Colonic mucosa (tissue), 4 donors: ENCODE data around the gene SCMH1. TPM values are rescaled to one million over a fixed set of nuclear protein-coding genes. Genes with fewer than 3 reads are reported as not detected.

Experiments
- DNase-seq: peaks from one replicate; pipeline ENCODE4 v3.0.0-alpha.2; 2020
- H3K27ac ChIP-seq: fragments of 200-600 bp; one replicate; pipeline ENCODE4 v1.8.0; 2021
- H3K27me3 ChIP-seq: fragments of 200-600 bp; one replicate; pipeline ENCODE4 v1.8.0; 2021
- H3K36me3 ChIP-seq: fragments of 200-600 bp; one replicate; pipeline ENCODE4 v1.8.0; 2021
- H3K4me1 ChIP-seq: fragments of 200-600 bp; one replicate; pipeline ENCODE4 v1.8.0; 2021; ENCODE audit warnings: mild to moderate bottlenecking
- H3K4me3 ChIP-seq: fragments of 200-600 bp; one replicate; pipeline ENCODE4 v1.8.0; 2021
- H3K9ac ChIP-seq, 2 donors: one replicate each; pipeline ENCODE4 v1.7.0; 2013; ENCODE audit warnings: control low read depth in 2 of 2, low read depth in 2 of 2, low read length in 2 of 2
- H3K9me3 ChIP-seq: fragments of 200-600 bp; one replicate; pipeline ENCODE4 v1.8.0; 2021
- intact Hi-C: fragments of 100-400 bp; cut with DNase I; formaldehyde crosslinking; loops from one replicate; pipeline ENCODE4 v1.14.1; 2022
- total RNA-seq, 2 donors: library from RNA; stranded (reverse); fragmentation: NEBNext Ultra II Directional in 1 of 2; extraction: Animal tissue kit (Norgen Biotek cat#: 25700) in 1 of 2; gene quantifications; one replicate each; pipeline ENCODE4 v1.2.1, GENCODE V29; 2021
- TF ChIP-seq, protein P1 (sequence below): fragments of 200-600 bp; IDR thresholded peaks from one replicate; pipeline ENCODE4 v1.8.0; 2022; ENCODE audit warnings: antibody characterized with exemption, mild to moderate bottlenecking
- donor health status: healthy.
- donor health status: DM: no; HTN: no; CAD: no.
- donor health status: DM: no; HTN: no; CAD: no.

SCMH1 gene
- total RNA-seq = 10 to 100 TPM; 26.3 to 32.7 TPM

DNA sequence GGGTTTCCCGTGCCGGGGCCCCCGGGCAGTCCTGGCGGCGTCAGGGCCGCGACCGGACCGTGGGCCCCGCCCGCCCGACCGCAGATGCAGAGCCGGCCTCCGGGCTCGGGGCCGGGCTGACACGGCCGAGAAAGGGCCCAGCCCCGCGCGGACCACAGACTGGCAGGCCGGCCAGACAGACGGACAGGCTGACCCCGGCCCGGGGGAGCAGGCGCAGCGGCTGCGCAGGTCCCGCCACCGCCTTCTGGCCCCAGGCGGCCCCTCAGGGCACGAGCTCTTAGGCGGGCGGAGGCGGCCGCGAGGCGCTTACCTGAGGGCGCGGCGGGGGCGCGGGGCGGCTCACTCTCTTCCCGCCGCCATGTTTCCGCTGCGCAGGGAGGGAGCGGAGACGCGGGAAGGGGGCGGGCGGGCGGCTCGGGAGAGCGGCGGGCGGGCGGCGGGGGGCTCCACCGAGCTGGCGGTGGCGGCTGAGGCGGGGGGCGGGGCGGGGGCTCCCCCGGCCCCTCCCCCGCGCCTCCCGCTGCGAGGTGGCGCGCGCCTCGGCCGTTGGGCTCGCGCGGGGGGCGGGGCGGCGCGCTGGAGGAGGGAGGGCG, at the start of gene SCMH1:
SCMH1 (minus strand) TSS at position 558 of the 593 bp plus-strand sequence. CDS start 56,173 bp downstream, outside the sequence.
- no peaks in the 10 kb centered on the region for H3K9me3 ChIP-seq
- TF ChIP-seq, protein P1, sequence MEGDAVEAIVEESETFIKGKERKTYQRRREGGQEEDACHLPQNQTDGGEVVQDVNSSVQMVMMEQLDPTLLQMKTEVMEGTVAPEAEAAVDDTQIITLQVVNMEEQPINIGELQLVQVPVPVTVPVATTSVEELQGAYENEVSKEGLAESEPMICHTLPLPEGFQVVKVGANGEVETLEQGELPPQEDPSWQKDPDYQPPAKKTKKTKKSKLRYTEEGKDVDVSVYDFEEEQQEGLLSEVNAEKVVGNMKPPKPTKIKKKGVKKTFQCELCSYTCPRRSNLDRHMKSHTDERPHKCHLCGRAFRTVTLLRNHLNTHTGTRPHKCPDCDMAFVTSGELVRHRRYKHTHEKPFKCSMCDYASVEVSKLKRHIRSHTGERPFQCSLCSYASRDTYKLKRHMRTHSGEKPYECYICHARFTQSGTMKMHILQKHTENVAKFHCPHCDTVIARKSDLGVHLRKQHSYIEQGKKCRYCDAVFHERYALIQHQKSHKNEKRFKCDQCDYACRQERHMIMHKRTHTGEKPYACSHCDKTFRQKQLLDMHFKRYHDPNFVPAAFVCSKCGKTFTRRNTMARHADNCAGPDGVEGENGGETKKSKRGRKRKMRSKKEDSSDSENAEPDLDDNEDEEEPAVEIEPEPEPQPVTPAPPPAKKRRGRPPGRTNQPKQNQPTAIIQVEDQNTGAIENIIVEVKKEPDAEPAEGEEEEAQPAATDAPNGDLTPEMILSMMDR = no peak
- intact Hi-C loops = no loop called here
- no peaks in the 10 kb centered on the region for H3K27me3 ChIP-seq
- H3K36me3 ChIP-seq = no peaks in the 10 kb centered on the region
- H3K4me1 ChIP-seq = peaks cover 7% of the 10 kb centered on the region
- DNase-seq = peak; percentile 31
- H3K27ac ChIP-seq = peak within 1 kb of the TSS; percentile 84
- H3K4me3 ChIP-seq = peak within 1 kb of the TSS; percentile 83
- H3K9ac ChIP-seq = peak within 1 kb of the TSS; percentile 74 to 96

DNA sequence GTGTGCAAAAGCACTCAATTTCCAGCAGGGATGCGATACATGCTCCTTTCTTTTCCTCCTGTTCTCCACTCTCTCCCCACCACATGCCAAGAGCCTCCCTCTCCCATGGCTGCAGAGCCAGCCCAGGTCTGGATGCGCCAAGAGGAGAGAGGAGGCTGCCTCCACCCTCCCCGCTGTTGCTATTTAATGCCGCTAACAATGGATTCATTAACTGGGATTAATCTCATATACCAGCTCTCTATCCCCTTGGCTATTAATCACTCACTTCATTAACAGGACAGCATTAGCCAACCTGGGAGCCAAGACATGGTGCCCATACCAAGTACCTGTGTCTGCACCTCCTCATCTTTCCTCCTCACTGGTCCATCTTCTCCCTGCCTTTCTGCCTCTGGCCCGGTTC, 49.1 kb upstream of the SCMH1 start:
- TF ChIP-seq, protein P1 = no peak
- Histone ChIP-seq H3K9me3 (no peaks in the 10 kb centered on the region), H3K27ac (no peak overlapping the region), H3K36me3 (no peaks in the 10 kb centered on the region), H3K9ac (no peak overlapping the region), H3K4me1 (no peaks in the 10 kb centered on the region), H3K4me3 (no peak overlapping the region), H3K27me3 (no peaks in the 10 kb centered on the region)
- DNase-seq = no peak
- intact Hi-C loops = no loop called here

DNA sequence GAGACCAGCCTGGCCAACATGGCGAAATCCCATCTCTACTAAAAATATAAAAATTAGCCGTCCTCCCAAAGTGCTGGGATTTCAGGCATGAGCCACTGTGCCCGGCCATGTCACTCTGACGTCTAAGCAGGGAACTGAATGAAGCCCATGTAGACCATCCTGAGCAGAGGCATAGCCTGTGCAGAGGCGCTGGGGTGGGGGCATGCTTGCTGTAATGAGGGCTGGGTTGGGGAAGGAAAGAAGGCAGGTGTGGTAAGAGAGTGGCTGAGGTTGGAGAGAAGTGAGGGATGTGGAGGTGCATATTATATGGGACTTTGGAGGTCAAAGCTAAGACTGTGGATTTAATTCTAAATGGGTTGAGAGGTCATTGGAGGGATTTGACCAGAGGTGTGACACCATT, 47.1 kb upstream of the SCMH1 start:
- Histone ChIP-seq H3K4me1 (no peaks in the 10 kb centered on the region), H3K4me3 (no peak overlapping the region), H3K27me3 (no peaks in the 10 kb centered on the region), H3K9ac (no peak overlapping the region), H3K36me3 (no peaks in the 10 kb centered on the region), H3K9me3 (no peaks in the 10 kb centered on the region), H3K27ac (no peak overlapping the region)
- TF ChIP-seq, protein P1 = no peak
- DNase-seq = no peak
- intact Hi-C loops = no loop called here

DNA sequence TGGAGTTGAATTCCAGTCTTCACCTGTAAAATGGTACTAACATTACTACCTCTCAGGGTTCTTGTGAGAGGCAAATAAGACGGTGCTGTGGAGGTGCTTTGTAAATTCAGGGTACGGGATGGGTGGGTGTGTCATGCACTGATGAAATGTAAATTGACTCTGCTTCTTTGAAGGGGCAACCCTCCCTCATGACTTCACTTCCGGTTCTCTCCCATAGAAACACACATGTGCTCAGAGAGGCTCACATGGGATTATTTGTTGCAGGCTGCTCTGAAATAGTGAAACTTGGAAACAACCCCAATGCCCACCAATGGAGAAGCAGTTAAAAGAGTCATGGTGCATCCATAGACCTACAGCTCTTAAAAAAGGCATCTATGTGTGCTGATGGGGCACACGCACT, 44.9 kb upstream of the SCMH1 start:
- Histone ChIP-seq H3K36me3 (no peaks in the 10 kb centered on the region), H3K27me3 (no peaks in the 10 kb centered on the region), H3K4me1 (no peaks in the 10 kb centered on the region), H3K9ac (no peak overlapping the region), H3K9me3 (no peaks in the 10 kb centered on the region), H3K27ac (no peak overlapping the region), H3K4me3 (no peak overlapping the region)
- intact Hi-C loops = no loop called here
- no peak for DNase-seq
- TF ChIP-seq, protein P1 = no peak

DNA sequence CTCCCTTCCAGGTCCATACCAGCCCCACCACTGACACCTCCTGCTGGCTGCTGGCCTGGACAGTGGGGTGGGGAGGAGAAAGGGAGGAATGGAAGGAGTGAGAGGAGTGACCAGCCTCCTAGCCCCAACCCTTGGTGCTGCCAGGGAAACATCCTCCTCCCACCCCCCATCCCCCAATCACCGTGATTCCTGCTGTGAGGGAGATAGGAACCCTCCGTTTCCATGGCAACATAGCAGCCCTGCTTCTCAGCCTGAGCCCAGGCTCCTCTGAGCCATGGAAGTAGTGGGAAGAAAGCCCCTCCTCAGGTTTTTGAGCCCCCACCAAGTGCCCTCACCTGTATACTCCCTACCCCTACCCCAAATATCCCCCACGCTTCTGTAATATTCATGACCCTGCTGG, 44.4 kb upstream of the SCMH1 start:
- Histone ChIP-seq H3K9ac (no peak overlapping the region), H3K27ac (no peak overlapping the region), H3K4me3 (no peak overlapping the region), H3K9me3 (no peaks in the 10 kb centered on the region), H3K27me3 (no peaks in the 10 kb centered on the region), H3K36me3 (no peaks in the 10 kb centered on the region), H3K4me1 (no peaks in the 10 kb centered on the region)
- intact Hi-C loops = no loop called here
- DNase-seq = no peak
- TF ChIP-seq, protein P1 = no peak
